Measurements from ENCODE around the gene SUPT4H1.

GRCh38 chr17:58322581-58323185, 29.3 kb downstream of the SUPT4H1 start:
- TF ChIP-seq POLR2A (IDR thresholded peaks at IDR 0.05; ENCODE audit: low read depth, low read length) (no peak), POLR2AphosphoS5 (IDR thresholded peaks at IDR 0.05; ENCODE audit: low read depth, low read length) (no peak), TAF1 (IDR thresholded peaks at IDR 0.05; ENCODE audit: borderline replicate concordance, low read depth, low read length) (no peak)

Data from GM12892 (cell line).